GM21526 (cell line): Measurements from ENCODE around the gene NCAM2.

Source experiments
- ATAC-seq: cut with Tn5 transposase; IDR thresholded peaks from one replicate; pipeline ENCODE4 v1.9.1; 2021; ENCODE audit warnings: moderate library complexity; ENCODE audit not compliant: unreplicated experiment, low FRiP score

NCAM2 gene

GRCh38 chr21:21286170-21286798 is 288.1 kb downstream of the NCAM2 start:
- no peak for ATAC-seq

- ATAC-seq, result no peak
These were observed 292.5 kb downstream of the NCAM2 start for GRCh38 chr21:21290751-21291150.

GRCh38 chr21:21291883-21292569 is 293.8 kb downstream of the NCAM2 start:
- no peak for ATAC-seq

- ATAC-seq, result no peak
These were observed 297.1 kb downstream of the NCAM2 start for GRCh38 chr21:21295303-21295702.

GRCh38 chr21:21297211-21297610 is 299.0 kb downstream of the NCAM2 start:
- no peak for ATAC-seq

- ATAC-seq, result no peak
These were observed 302.8 kb downstream of the NCAM2 start for GRCh38 chr21:21301013-21301412.

GRCh38 chr21:21309510-21309909 is 311.3 kb downstream of the NCAM2 start:
- no peak for ATAC-seq

GRCh38 chr21:21324297-21324696 is 326.1 kb downstream of the NCAM2 start:
- ATAC-seq, result no peak

GRCh38 chr21:21332492-21332891 is 334.3 kb downstream of the NCAM2 start:
- ATAC-seq, result no peak

GRCh38 chr21:21341041-21341440 is 342.8 kb downstream of the NCAM2 start:
- no peak for ATAC-seq

- no peak for ATAC-seq
These were observed 347.1 kb downstream of the NCAM2 start for GRCh38 chr21:21345296-21345695.

GRCh38 chr21:21345872-21346271 is 347.7 kb downstream of the NCAM2 start:
- ATAC-seq, result no peak

GRCh38 chr21:21366277-21366676 is 368.1 kb downstream of the NCAM2 start:
- no peak for ATAC-seq

GRCh38 chr21:21367583-21367982 is 369.4 kb downstream of the NCAM2 start:
- ATAC-seq, result no peak

- ATAC-seq, result no peak
These were observed 375.8 kb downstream of the NCAM2 start for GRCh38 chr21:21373969-21374368.

- ATAC-seq, result no peak
These were observed 384.9 kb downstream of the NCAM2 start for GRCh38 chr21:21383126-21383525.

GRCh38 chr21:21384977-21385376 is 386.8 kb downstream of the NCAM2 start:
- no peak for ATAC-seq

- ATAC-seq, result no peak
These were observed 387.2 kb downstream of the NCAM2 start for GRCh38 chr21:21385404-21385803.

- ATAC-seq, result no peak
These were observed 389.7 kb downstream of the NCAM2 start for GRCh38 chr21:21387916-21388315.

- no peak for ATAC-seq
These were observed 395.9 kb downstream of the NCAM2 start for GRCh38 chr21:21394064-21394463.

- ATAC-seq, result no peak
These were observed 398.2 kb downstream of the NCAM2 start for GRCh38 chr21:21396424-21396823.

GRCh38 chr21:21397464-21397863 is 399.3 kb downstream of the NCAM2 start:
- ATAC-seq, result no peak
